GM19238 (cell line): ENCODE data around the gene FRG1.
"Not testable (repeated sequence)": the region's sequence is repeated elsewhere in the genome, so short reads cannot be mapped to it uniquely, and the experiment has no call there.

Experiments used
- DNase-seq: peaks from one replicate; pipeline ENCODE4 v3.0.0; 2011; ENCODE audit warnings: low spot score; ENCODE audit not compliant: insufficient read length

Gene FRG1

GRCh38 chr4:189984661-189985060, 44.0 kb downstream of the FRG1 start:
- not testable (repeated sequence) for DNase-seq

- DNase-seq = not testable (repeated sequence)
Observed at GRCh38 chr4:189985651-189986243, 45.1 kb downstream of the FRG1 start.

GRCh38 chr4:189988877-189989431, 48.3 kb downstream of the FRG1 start:
- DNase-seq = no peak

GRCh38 chr4:189989941-189990340, 49.3 kb downstream of the FRG1 start:
- DNase-seq = not testable (repeated sequence)
